GM12865 (cell line): ENCODE results near the gene MRPS15.

ENCODE experiments used
- DNase-seq: peaks from one replicate; pipeline ENCODE4 v3.0.0; 2010; ENCODE audit warnings: low read depth
- H3K4me3 ChIP-seq: 2 replicates; pipeline ENCODE4 v1.5.1; 2011; ENCODE audit warnings: mild to moderate bottlenecking, low read depth, low read length, control low read depth
- CTCF ChIP-seq: IDR thresholded peaks from 2 replicates; pipeline ENCODE4 v1.5.1; 2011; ENCODE audit warnings: low read length, control low read depth, low read depth, inconsistent platforms; ENCODE audit not compliant: insufficient read depth; ENCODE audit errors: missing control alignments

MRPS15 gene

GRCh38 chr1:36408479-36408878 lies 55.7 kb downstream of the MRPS15 start:
- DNase-seq = no peak
- no peak overlapping the region for H3K4me3 ChIP-seq
- TF ChIP-seq CTCF = no peak

GRCh38 chr1:36406440-36406839 lies 57.7 kb downstream of the MRPS15 start:
- DNase-seq = no peak
- no peak for TF ChIP-seq CTCF
- H3K4me3 ChIP-seq = no peak overlapping the region
